ENCODE measurements around the gene PGA5. TPM values are rescaled to one million over a fixed set of nuclear protein-coding genes. Genes with fewer than 3 reads are reported as not detected.

The PGA5 gene
- total RNA-seq, 1 experiment from 2014 or later, result not detected

DNA sequence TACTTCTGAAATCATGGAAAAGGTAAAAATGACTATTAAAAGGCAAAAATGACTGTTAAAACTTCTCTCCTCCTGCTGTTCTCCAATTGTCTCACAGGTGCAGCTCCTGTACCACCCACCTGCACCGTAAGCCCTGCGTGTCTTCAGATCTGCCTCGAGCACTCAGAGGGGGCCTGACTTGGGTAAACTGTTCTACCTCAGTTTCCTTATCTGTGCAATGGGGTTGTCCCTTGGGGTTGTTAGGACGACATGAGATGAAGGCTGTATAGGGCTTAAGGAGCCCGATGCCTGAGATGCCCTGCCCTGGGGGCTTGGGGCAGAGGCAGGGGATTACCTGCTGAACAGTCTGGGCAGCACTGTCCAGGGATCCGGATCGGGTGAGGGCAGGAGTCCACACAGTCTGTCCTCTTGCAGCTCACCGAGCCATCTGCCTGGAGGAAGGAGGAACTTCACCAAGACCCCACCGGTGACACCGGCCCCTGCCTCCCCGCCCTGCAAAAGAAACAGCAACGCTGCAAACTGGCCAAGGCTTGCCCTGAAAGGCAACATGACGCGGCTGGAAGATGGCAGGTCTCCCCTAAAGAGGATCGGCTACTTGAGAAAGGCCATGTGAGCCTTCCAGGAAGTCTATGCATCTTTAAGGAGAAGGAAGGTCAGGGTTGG lies 27.7 kb downstream of the PGA5 start:
- no TSS peak for BruUV-seq (replicated peaks)
- Mint-ChIP-seq H3K4me1 (ENCODE audit: insufficient read depth, unreplicated experiment) (no peaks in the 10 kb centered on the region), H3K9me3 (ENCODE audit: unreplicated experiment) (no peaks in the 10 kb centered on the region), H3K27me3 (ENCODE audit: insufficient read depth, unreplicated experiment) (no peaks in the 10 kb centered on the region), H3K36me3 (ENCODE audit: insufficient read depth, unreplicated experiment) (peaks cover 11% of the 10 kb centered on the region), H3K27ac (ENCODE audit: low read depth, unreplicated experiment) (no peak overlapping the region), H3K4me3 (ENCODE audit: unreplicated experiment) (no peak overlapping the region)
- POLR2A ChIA-PET, result no interaction called here
- intact Hi-C loops (cut with micrococcal nuclease), result no loop called here
- CTCF ChIA-PET, result interaction anchor here (0.9 to 1.3 kb wide), 2 partner anchors 10 to 16 kb away, joined by 3 read pairs; no protein-coding TSS in a partner anchor
- TF ChIP-seq, protein P1, sequence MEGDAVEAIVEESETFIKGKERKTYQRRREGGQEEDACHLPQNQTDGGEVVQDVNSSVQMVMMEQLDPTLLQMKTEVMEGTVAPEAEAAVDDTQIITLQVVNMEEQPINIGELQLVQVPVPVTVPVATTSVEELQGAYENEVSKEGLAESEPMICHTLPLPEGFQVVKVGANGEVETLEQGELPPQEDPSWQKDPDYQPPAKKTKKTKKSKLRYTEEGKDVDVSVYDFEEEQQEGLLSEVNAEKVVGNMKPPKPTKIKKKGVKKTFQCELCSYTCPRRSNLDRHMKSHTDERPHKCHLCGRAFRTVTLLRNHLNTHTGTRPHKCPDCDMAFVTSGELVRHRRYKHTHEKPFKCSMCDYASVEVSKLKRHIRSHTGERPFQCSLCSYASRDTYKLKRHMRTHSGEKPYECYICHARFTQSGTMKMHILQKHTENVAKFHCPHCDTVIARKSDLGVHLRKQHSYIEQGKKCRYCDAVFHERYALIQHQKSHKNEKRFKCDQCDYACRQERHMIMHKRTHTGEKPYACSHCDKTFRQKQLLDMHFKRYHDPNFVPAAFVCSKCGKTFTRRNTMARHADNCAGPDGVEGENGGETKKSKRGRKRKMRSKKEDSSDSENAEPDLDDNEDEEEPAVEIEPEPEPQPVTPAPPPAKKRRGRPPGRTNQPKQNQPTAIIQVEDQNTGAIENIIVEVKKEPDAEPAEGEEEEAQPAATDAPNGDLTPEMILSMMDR (IDR thresholded peaks at IDR 0.05; ENCODE audit: unreplicated experiment), result no peak
- no peak for DNase-seq (ENCODE audit: unreplicated experiment)

DNA sequence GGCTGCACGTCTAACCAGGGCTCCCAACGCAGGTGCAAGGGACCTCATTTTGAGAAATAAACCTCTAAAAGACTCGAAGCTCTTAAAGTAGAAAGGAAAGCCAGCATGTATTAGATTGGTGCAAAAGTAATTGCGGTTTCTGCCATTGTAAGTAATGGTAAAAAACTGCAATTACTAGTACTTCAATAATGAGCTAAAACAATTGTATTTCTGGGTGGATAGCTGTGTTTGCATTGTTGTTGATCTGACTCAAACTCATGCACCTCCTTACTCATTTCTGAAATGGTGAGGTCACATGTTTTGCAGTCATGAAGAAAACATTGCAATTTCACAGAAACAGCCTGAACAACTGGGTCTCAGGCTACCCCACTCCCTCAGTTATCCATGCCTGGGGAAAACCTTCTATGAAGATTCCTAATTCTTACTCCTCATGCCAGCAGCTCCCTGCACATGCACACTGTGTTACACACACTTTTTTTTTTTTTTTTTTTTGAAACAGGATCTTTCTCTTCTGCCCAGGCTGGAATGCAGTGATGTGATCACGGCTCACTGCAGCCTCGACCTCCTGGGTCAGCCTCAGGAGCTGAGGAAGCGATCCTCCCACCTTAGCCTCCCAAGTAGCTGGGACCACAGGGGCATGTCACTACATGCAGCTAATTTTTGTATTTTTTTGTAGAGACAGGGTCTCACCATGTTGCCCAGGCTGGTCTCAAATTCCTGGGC lies 29.5 kb downstream of the PGA5 start:
- H3K4me1 Mint-ChIP-seq (ENCODE audit: insufficient read depth, unreplicated experiment), result no peaks in the 10 kb centered on the region
- no peak overlapping the region for H3K27ac Mint-ChIP-seq (ENCODE audit: low read depth, unreplicated experiment)
- intact Hi-C loops (cut with micrococcal nuclease), result no loop called here
- ChIA-PET CTCF (interaction anchor here (0.7 to 2.0 kb wide), 5 partner anchors 12 to 115 kb away, joined by 4 to 9 read pairs (median 5); no protein-coding TSS in a partner anchor), POLR2A (interaction anchor here (0.7 to 1.8 kb wide), 4 partner anchors 10 to 772 kb away, joined by 3 to 13 read pairs (median 4); no protein-coding TSS in a partner anchor)
- no peak for DNase-seq (ENCODE audit: unreplicated experiment)
- no peak overlapping the region for H3K4me3 Mint-ChIP-seq (ENCODE audit: unreplicated experiment)
- no TSS peak for BruUV-seq (replicated peaks)
- no peaks in the 10 kb centered on the region for H3K9me3 Mint-ChIP-seq (ENCODE audit: unreplicated experiment)
- no peaks in the 10 kb centered on the region for H3K27me3 Mint-ChIP-seq (ENCODE audit: insufficient read depth, unreplicated experiment)
- TF ChIP-seq, protein P1 (IDR thresholded peaks at IDR 0.05; ENCODE audit: unreplicated experiment), result no peak
- H3K36me3 Mint-ChIP-seq (ENCODE audit: insufficient read depth, unreplicated experiment), result peaks cover 6% of the 10 kb centered on the region

DNA sequence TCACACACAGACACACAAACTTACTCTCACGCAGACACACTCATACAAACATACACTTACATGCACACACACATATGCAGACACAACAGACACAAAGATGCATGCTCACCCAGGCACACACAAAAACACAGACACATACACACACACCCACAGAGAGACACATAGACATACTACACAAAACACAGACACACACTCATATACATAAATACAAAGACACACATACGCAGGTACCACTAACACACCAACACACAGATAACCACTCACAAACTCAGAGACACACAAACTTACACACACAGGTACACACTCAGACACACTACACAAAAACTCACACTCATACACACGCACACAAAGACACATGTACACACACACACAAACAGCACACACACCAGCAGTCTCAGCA lies 31.8 kb downstream of the PGA5 start:
- TF ChIP-seq, protein P1 (IDR thresholded peaks at IDR 0.05; ENCODE audit: unreplicated experiment), result no peak
- Mint-ChIP-seq H3K9me3 (ENCODE audit: unreplicated experiment) (no peaks in the 10 kb centered on the region), H3K27me3 (ENCODE audit: insufficient read depth, unreplicated experiment) (no peaks in the 10 kb centered on the region), H3K4me3 (ENCODE audit: unreplicated experiment) (no peak overlapping the region), H3K4me1 (ENCODE audit: insufficient read depth, unreplicated experiment) (no peaks in the 10 kb centered on the region), H3K36me3 (ENCODE audit: insufficient read depth, unreplicated experiment) (peaks cover 6% of the 10 kb centered on the region), H3K27ac (ENCODE audit: low read depth, unreplicated experiment) (no peak overlapping the region)
- no TSS peak for BruUV-seq (replicated peaks)
- ChIA-PET POLR2A (interaction anchor here (1.2 to 1.4 kb wide), 2 partner anchors 25 to 84 kb away, joined by 3 to 8 read pairs; no protein-coding TSS in a partner anchor), CTCF (interaction anchor here (0.7 to 1.5 kb wide), 3 partner anchors 19 to 496 kb away, joined by 3 to 4 read pairs (median 3); no protein-coding TSS in a partner anchor)
- DNase-seq (ENCODE audit: unreplicated experiment), result no peak
- intact Hi-C loops (cut with micrococcal nuclease), result no loop called here

Data from MCF 10A (cell line).